GM19099 (cell line): ENCODE measurements around the gene CRIP2.

Experiments
- POLR2A ChIP-seq: IDR thresholded peaks from 3 replicates; pipeline ENCODE4 v1.6.1; 2011; ENCODE audit warnings: low read depth; ENCODE audit not compliant: insufficient read length; ENCODE audit errors: extremely low read depth

The CRIP2 gene

DNA sequence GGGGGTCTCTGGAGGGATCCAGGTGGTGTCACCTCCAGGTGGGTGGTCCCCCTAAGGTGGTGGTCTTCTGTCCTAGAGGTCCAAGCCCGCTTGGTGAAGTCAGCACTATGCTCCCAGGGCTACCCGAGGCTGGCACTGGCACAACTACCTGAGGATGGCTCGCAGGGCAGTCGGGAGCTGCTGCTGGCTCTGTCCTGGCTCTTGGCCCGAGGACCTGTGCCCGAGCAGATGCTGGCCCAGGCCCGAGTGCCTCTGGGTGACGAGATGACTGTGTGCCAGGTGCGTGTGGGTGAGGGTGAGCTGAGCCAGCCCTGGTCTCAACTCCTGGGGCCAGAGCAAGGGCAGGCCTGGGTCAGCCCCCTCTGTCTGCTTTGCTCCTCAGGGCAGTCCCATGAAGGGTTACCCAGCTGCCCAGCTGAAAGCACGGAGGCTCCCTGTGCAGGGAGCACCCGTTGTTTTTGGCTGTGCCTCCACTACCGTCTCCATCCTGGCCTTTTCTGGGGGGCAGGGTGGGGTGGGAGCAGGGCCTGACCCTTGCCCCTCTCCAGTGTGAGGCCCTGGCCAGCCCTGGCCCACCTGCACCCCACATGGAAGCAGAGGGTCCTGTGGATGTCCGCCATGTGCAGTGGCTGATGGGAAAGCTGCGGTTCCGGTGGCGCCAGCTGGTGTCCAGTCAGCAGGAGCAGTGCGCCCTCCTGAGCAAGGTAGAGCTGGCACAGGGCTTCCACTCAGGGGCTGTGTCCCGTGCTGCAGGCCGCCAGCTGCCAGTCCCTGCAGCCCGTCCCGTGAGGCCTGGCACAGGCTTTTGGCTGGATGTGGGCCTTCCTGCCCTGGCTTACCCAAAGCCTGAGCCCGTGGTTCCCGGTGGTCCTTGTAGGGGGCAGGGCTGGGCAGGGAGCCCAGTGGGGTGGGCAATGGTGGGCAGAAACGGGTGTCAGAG is 17.7 kb downstream of the CRIP2 start:
- no peak for TF ChIP-seq POLR2A

DNA sequence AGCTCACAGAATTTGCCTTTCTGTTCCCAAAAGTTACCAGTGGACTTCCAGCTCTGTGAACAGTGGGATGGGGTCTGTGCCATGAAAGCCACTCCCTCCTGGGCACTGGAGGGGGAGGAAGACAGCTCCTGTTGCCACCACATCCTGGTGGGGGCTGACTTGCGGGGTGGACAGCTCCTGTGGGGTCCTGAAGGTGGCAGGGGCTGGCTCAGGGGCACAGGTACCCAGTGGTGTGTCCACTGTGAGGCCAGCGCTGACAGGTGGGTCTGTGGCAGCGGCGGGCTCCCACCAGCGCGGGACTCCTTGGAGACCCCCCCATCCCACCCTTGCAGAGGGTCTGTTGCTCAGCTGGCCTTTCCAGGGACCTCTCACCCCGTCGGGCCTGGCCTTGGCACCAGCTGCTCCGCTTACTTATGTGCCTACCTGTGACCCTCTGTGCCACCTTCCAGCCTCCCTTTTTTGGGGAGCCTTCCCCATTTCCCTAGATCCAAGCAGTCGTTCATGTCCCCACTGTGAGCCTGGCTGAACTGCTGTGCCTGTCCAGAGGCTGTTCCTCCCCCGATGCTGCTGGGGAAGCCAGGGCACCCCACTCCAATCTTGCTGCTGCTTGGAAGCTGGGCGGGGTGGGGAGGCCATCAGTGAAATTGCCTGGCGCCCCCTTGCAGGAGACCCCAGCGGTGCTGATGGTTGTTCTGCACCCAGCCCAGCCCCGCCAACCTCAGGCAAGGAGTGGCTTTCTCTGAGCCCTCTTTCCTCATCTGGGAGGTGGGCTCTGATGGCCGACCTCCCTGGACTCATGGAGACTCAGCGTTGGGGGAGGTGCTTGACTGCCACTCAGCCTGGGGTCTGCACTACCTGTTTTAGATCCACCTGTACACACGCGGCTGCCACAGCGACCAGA is 18.6 kb downstream of the CRIP2 start:
- TF ChIP-seq POLR2A = no peak

DNA sequence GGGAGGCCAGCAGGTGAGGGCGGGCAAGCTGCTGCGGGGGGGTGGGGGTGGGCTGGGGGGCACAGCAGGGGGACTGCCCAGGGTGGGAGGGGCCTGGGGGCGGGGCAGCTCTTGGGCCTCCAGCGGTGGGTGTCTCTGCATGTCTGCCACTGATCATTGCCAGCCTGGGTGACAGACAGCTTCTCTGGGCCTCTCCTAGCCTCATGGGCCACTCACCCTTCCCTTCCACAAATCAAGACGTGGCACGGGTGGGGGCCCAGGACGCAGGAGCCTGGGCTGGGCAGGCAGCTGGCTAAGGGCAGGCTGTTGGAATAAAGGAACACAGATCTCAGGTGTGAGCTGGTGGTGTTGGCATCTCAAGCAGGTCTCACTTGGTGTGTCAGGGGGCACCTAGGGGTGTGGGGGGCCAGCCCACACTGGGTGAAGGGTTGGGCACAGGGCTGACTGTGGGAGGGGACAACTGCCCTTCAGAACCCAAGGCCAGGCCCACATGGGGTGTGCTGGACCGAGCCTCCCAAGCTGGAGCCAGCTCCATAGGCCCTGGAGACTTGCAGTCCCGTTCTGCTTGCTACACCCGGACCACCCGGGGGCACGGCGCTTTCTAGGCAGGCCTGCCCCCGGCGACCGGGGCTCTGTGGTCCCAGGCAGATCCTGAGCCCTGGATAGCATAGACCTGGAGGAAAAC is 19.4 kb downstream of the CRIP2 start:
- no peak for TF ChIP-seq POLR2A

DNA sequence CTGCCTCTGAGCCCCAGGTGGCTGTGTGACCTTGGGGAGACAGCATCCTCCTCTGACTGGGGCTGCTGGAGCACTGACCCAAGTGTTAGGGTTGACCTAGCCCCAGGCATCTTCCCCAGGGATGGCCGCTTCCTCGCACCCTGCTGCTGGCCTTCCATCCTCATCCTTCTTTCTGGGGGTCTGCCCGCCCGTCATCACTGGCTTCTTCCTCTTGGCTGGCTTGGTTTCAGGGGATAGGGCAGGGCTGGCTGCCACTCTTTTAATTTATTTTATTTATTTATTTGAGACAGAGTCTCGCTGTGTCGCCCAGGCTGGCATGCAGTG is 19.9 kb downstream of the CRIP2 start:
- no peak for TF ChIP-seq POLR2A

DNA sequence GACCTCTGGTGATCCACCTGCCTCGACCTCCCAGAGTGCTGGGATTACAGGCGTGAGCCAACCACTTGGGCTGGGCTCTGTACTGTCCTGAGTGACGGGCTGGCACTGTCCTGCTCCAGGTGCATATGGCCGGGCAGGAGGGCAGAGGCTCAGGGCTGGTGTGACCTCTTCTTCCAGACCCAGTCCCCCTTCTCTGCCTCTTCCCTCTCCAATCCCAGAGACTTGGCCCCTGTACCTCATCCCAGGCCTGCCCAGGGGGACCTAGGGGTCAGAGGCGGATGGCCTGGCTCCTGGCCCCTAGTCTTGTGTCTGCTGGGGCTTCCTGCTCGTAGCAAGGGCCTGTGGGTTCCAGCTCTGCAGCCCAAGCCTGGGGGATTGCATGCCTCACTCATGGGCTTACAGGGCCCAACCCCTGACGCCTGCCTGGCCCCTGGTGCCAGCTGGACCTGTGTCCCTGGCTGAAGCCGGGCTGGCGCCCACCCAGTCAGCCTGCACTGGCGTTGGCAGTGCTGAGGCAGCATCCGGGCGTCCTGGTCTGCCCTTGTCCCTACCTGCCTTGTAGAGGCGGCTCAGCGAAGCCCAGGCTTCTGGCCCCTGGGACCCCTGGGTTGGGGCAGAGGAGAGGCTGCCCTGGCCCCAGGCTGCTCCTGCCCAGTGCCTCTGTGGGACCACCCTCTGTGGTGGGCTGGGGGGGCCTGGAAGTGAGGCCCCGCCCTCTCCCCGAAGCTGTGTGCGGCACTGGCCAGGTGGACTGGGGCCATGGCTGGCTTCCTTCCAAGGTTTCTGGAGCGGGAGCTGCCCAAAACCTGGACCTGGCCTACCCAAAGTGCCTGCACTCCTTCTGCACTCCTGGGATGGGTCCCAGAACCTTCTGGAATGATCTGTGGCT is 20.7 kb downstream of the CRIP2 start:
- TF ChIP-seq POLR2A = no peak

- TF ChIP-seq POLR2A = no peak
Observed at GRCh38 chr14:105495990-105496830, 21.6 kb downstream of the CRIP2 start.

DNA sequence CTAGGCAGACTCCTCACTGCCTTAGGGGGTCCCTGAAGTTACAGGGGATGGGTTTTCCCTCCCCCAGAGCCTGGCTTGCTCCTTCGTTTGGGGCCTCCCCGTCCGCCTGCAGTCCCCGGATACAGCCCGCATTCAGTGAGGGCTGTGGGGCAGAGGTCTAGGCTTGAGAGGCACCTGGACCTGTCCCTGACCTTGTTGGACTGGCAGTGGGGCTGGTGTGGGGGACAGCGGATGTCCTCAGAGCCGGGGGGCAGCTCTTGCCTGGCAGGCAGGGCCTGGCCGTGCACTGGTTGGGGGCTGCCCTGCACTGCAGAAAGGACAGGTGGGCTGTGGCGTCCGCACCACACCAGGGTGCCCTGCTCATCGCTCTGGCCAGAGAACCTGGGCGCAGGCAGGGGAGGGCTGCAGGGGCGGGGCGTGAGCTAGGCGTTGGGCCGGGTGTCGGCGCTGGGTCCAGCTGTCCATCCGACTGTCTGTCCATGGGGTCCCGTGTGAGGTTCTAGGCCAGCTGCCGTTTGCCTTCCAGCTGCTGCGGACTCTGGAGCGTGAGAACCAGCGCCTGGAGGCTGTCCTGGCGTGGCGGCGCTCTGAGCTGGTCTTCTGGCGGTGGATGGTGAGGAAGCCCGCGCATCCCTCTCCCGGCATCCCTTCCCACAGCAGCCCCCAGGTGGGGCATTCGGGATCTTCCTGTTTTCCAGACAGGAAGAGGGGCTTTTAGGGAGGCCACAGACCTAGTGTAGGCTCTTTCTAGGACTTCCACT is 22.4 kb downstream of the CRIP2 start:
- TF ChIP-seq POLR2A = no peak

DNA sequence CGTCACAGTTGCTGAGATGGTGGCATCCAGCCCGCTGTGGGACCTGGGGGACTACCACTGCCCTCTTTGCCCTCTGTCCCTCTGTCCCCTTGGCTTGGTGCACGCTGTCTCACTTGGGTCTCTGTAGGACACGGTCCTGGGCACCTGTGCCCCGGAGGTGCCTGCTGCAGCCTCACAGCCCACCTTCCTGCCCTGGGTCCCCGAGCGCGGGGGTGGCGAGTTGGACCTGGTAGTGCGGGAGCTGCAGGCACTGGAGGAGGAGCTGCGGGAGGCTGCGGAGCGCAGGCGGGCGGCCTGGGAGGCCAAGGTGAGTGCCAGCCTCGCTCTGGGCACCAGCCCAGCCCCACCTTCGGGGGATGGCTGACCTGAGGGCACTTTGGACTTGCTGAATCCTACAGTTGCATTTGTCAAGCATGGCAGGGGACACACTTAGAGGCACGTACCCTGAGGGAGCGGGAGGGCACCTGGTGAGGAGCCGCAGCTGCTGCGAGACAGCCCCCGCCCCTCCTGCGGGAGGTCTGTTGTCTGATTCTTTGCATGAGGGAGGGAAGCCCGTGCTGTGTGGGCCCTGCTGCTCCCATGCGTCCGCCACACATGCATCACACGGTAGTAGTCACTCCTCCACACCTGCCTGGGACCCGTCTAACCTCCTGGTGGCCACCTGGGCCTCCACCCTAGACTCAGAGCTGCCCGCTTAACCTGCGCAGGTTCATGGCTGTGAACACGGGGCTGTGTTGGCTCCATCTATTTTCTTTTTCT is 23.2 kb downstream of the CRIP2 start:
- no peak for TF ChIP-seq POLR2A

- no peak for TF ChIP-seq POLR2A
Observed at GRCh38 chr14:105498430-105499255, 24.0 kb downstream of the CRIP2 start.

GRCh38 chr14:105499256-105500035 is 24.8 kb downstream of the CRIP2 start:
- TF ChIP-seq POLR2A = no peak

- no peak for TF ChIP-seq POLR2A
Observed at GRCh38 chr14:105500036-105500725, 25.6 kb downstream of the CRIP2 start.
